H1 (cell line): ENCODE measurements around the gene PDZD11.

Source experiments
- BACH1 ChIP-seq: IDR thresholded peaks from 2 replicates; pipeline ENCODE4 v1.6.1; 2012; ENCODE audit warnings: low read length, improper control_type of control experiment
- CTCF ChIP-seq, 3 experiments: IDR thresholded peaks; 1 replicate in 2 of 3; 2 replicates in 1 of 3; pipeline versions ENCODE4 v1.5.1 to v1.6.1; 2011; ENCODE audit warnings: low read length in 3 of 3, mild to moderate bottlenecking in 3 of 3, inconsistent platforms in 2 of 3, low read depth in 1 of 3, moderate library complexity in 1 of 3; ENCODE audit not compliant: insufficient read depth in 1 of 3; ENCODE audit errors: control extremely low read depth in 1 of 3
- EZH2 ChIP-seq: fragments of 200-600 bp; sonication (generic); IDR thresholded peaks from 2 replicates; pipeline ENCODE4 v1.7.1; 2012; ENCODE audit warnings: low read depth, mild to moderate bottlenecking, moderate library complexity, low read length, inconsistent platforms; ENCODE audit not compliant: severe bottlenecking
- JUND ChIP-seq: IDR thresholded peaks from 2 replicates; pipeline ENCODE4 v1.6.1; 2011; ENCODE audit warnings: mild to moderate bottlenecking, improper control_type of control experiment, low read length
- RAD21 ChIP-seq, 2 experiments: IDR thresholded peaks in 1 of 2; conservative IDR thresholded peaks in 1 of 2; 2 replicates each; pipeline ENCODE4 v1.6.1; 2011; ENCODE audit warnings: low read depth in 2 of 2, low read length in 2 of 2, improper control_type of control experiment in 1 of 2, inconsistent platforms in 1 of 2, mild to moderate bottlenecking in 1 of 2, moderate library complexity in 1 of 2
- SUZ12 ChIP-seq: fragments of 200-600 bp; sonication (generic); IDR thresholded peaks from 2 replicates; pipeline ENCODE4 v1.6.1; 2012; ENCODE audit warnings: mild to moderate bottlenecking, inconsistent platforms, low read length, moderate library complexity, mixed read lengths
- TAF1 ChIP-seq: IDR thresholded peaks from 2 replicates; pipeline ENCODE4 v1.6.1; 2011; ENCODE audit warnings: mild to moderate bottlenecking, low read depth, low read length

DNA sequence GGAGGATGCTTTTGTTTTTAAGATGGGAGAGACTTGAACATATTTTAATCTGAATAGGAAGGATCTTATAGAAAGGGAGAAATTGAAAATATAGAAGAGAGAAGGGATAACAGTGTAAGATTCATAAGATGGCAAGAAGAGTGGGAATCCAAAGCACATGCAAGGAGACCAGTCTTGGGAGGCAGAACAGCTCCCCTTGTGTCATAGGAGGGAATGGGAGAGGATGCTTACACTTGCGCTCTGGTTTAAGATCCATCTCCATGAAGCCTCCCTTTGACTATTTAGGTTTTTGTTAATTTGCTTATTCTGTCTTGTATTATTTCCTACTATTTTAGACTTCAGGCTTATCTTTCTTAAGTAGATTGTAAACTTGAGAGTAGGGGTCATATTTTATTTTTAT is 42.9 kb upstream of the PDZD11 start:
- TF ChIP-seq SUZ12 (no peak), EZH2 (no peak), TAF1 (no peak), JUND (no peak), CTCF (IDR thresholded peaks at IDR 0.05; ENCODE audit: control extremely low read depth in 1 of 3, insufficient read depth in 1 of 3, low read depth in 1 of 3, low read length in 3 of 3) (peak; percentile 7 to 46 (median 30); a peak in 2 of 4 replicates), BACH1 (no peak), RAD21 (IDR thresholded peaks at IDR 0.05 in 1 of 2, conservative IDR thresholded peaks at IDR 0.05 in 1 of 2; ENCODE audit: low read depth in 2 of 2, low read length in 2 of 2) (no peak)
